Smooth muscle cell of bladder (primary cell): ENCODE results near the gene DRC1. TPM values are rescaled to one million over a fixed set of nuclear protein-coding genes. Genes with fewer than 3 reads are reported as not detected.

Source experiments
- total RNA-seq: library from RNA; depleted of rRNA; stranded (reverse); fragments of >200 nt; gene quantifications from 2 replicates; pipeline ENCODE4 v1.2.3, GENCODE V29; 2014

DRC1 gene
- not detected in 2 replicates for total RNA-seq

DNA sequence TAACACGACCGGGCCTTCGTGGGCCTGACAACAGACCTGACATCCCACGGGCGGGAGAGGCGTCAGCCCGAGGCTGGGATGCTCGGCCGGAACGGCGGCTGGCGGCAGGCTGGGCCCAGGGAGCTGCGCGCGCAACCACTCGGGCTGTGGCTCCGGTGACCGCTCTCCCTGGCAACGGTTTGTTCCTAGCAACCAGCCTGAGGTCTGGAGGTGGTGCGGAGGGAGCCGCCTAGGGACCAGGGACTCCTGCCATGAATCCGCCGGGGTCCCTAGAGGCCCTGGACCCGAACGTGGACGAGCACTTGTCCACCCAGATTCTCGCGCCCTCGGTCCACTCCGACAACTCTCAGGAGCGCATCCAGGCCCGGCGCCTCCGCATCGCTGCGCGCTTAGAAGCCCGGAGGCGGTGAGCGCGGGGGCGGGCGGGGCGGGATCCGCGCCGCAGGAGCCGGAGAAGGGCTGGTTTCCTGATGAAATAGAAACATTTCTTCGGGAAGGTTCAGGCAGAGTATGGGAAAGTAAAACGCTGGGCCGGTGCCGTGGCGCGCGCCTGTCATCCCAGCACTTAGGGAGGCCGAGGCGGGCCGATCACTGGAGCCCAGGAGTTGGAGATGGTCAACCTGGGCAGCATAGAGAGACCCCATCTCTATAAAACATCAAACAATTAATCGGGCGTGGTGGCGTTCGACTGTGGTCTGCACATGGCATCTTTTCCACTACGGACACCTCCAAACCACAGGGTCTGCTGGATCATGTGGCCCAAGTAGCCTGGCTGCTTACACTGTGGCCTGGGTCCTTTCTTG lies at the start of gene DRC1:
Gene DRC1, plus strand, starts transcription at position 182 of the 803 bp plus-strand sequence. Its CDS starts 70 bp downstream, at position 252.

DNA sequence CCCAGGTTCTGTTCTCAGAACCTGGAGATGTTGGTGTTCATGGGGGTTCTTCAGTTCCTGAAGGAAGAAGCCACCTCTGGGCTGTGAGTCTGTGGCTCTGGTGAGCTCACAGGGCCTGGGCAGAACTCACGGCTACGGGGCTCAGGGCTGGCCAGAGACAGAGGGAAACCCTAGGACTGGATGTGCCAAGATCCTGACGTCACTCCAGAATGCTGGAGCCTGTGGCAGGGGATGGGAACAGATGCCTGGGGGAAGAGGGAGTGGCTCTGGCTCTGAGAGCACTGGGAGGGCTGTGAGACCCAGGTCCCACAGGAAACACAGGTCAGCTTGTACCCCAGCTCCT lies 76.2 kb downstream of the DRC1 start, which contains the start of gene OTOF:
Gene OTOF, minus strand, starts transcription at position 214 of the 343 bp plus-strand sequence.

Other genes starting within 250 kb of the DRC1 start
- gene GAREM2, start 228.8 kb upstream of the DRC1 start, total RNA-seq: 0.43 and 0.65 TPM in 2 replicates
- 128 and 147 TPM in 2 replicates for gene HADHA, start 157.3 kb upstream of the DRC1 start, total RNA-seq
- gene HADHB, start 157.0 kb upstream of the DRC1 start, total RNA-seq: 108 and 111 TPM in 2 replicates
- 13.7 and 15.1 TPM in 2 replicates for gene SELENOI, start 55.8 kb upstream of the DRC1 start, total RNA-seq
- under 0.01 TPM in 2 replicates for gene ADGRF3, start 55.1 kb upstream of the DRC1 start, total RNA-seq
- under 0.01 and 0.14 TPM in 2 replicates for gene OTOF, start 76.2 kb downstream of the DRC1 start, total RNA-seq
- gene CIB4, start 239.4 kb downstream of the DRC1 start, total RNA-seq: not detected in 2 replicates